Erythroblast (primary cell): ENCODE data around the gene EPN2.
"Not testable (repeated sequence)": the region's sequence is repeated elsewhere in the genome, so short reads cannot be mapped to it uniquely, and the experiment has no call there.

Source experiments
- DNase-seq, 2 experiments: peaks; one replicate each; lab custom pipeline; 2025; lab: John Stamatoyannopoulos, UW
- GATA1 ChIP-seq: IDR thresholded peaks from 2 replicates; pipeline ENCODE4 v1.6.1; 2011; ENCODE audit warnings: low read depth, mild to moderate bottlenecking, control low read depth, low read length, moderate library complexity
- POLR2A ChIP-seq: IDR thresholded peaks from 2 replicates; pipeline ENCODE4 v1.6.1; 2011; ENCODE audit warnings: mild to moderate bottlenecking, low read length

EPN2 gene

GRCh38 chr17:19270704-19271611 is 33.8 kb downstream of the EPN2 start:
- DNase-seq: peak; percentile 94 to 99
- TF ChIP-seq POLR2A (peak; percentile 44), GATA1 (peak; percentile 60)

DNA sequence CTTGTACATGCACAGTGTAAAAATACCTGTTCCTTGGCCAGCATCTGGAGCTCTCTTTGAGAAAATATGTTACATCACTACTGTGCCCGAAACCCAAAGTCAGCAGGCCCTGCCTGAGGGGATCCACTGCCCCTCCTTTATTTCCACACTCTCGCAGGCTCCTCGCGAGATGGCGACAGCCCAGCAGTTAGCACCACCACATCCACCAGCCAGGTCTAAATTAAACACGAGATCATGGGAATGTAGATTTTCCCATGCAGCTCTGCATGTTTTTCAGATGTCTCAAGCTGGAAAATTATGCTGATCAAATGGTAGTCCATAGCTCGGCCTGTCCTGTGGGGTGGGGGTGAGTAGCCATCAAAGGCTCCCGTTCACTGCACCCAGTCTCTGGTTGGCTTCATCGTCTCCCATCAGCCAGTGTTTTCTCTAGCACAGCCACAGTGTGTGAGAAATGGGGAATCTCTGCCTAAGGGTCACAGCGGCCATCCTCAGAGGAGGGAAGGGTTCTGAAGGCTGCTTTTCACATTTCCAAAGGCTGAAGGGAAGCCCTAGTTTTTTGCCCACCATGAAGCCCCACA is 34.7 kb downstream of the EPN2 start:
- TF ChIP-seq POLR2A (no peak), GATA1 (no peak)
- DNase-seq: peak in 1 of 2 experiments; percentile 47

DNA sequence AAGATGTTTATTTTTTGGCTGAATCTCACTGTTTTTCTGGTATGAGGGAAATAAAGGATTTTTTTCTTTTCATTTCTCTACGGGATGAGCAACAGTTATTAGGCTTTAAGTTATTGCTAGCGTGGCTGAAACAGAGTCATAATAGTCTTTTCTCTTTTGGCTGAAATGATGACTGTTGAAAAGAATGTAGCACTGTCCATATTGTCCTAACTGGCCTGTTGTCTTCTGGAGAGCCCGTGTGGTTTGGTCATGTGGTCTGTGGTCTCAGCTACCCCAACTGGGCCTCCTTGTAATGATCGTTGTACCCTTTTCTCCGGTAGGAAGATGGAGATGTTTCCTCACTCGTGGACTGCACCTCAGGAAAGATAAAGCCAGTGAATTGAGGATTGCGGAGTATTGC is 36.6 kb downstream of the EPN2 start:
- TF ChIP-seq GATA1 (no peak), POLR2A (no peak)
- no peak for DNase-seq

- DNase-seq: no peak
- TF ChIP-seq GATA1 (no peak), POLR2A (no peak)
These were observed 37.7 kb downstream of the EPN2 start for GRCh38 chr17:19274893-19275292.

GRCh38 chr17:19275457-19276127 is 38.4 kb downstream of the EPN2 start:
- DNase-seq: no peak
- TF ChIP-seq GATA1: no peak
- no peak for TF ChIP-seq POLR2A

GRCh38 chr17:19278284-19278683 is 41.1 kb downstream of the EPN2 start:
- DNase-seq: not testable (repeated sequence)

- TF ChIP-seq POLR2A (no peak), GATA1 (no peak)
- DNase-seq: no peak
These were observed 41.6 kb downstream of the EPN2 start for GRCh38 chr17:19278729-19279128.

DNA sequence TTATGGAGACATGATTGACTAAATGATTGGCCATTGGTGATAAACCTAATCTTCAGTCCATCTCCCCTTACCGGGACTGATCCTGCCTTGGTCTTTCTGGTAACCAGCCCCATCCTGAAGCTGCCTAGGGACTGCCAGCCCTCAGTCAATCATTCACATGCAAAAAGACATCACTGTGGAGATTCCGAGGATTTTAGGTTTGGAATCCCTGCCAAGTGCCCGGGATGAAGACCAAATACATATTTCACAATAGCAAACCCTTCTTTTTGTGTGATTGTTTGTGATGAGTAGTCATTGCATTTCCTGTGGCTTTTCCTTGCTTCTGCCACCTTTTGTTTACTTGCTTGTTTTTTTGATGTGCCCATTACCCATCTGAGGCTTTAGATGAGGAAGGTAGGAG is 44.0 kb downstream of the EPN2 start:
- DNase-seq: no peak

DNA sequence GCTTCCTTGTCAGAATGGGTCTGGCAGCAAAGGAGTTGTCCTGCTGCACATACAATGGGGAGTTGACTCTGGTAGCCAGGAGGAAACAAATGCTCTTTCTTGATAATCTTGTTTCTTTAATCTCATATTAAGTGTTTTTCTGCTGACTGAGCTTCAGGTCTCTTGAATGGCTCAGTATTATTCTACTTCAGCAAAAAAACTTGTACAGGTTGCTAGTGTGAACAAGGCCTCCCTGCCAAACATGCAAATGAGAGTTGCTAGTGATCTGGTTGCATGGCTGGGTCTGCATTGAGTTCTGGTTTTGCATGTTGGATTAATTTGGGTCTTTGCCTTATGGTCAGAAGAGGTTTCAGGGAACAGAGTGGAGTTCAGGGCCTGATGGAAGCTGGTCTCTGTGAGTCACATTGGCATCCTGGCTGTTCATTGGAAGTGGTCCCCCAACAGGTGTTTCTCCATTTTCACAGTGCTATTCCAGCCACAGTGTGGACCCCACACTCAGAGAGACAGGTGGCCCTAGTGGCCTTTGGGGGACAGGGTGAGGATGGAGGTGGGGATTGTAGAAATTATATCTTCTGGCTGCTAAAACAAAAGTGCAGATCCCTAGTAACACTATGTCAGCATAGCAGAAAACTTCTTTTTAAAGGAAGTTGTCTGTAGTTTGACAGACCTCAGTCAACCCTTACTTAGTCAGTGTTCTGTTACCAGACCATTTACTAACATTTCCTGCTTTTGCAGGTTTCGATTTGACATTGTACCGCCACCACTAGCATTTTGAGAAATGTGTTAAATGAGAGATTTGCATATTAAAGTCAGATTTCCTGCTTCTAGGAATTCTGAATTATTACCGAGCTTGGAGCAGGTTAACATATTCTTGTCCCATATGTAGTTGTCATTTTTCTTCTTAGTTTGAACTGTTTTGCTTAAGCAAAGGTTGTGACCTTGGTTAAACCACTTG is 47.1 kb downstream of the EPN2 start:
- no peak for DNase-seq
- no peak for TF ChIP-seq POLR2A
- TF ChIP-seq GATA1: no peak

More for the DNA sequence above, 44.0 kb downstream of the EPN2 start:
- TF ChIP-seq POLR2A (no peak), GATA1 (no peak)

DNA sequence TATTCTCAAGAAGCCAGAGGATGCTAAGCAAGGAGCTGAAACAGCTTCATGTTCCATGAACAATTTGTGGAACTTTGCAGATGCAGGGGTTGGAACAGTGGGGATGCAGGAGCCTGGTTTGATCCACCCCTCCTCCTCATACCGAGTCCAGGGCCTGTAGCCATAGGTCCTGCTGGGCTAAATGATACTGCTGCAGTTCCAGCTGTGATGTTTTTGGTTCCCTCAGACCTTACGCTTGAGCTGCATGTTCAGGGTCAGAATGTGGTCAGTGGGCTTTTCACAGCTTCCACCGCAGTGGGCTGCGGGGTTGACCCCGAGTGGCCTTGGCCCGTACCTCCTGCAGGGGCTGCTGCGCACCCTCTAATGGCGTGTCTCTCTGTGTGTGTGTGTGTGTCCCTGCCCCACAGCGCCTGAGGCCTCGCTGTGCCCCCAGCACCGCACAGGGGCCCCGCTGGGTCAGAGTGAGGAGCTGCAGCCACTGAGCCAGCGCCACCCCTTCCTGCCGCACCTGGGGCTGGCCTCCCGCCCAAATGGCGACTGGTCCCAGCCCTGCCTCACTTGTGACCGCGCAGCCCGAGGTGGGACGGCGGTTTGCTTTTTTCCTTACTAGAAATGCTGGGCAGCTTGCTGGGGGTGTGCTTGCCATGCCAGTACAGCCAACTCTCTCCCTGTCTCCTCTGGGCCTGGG is 48.2 kb downstream of the EPN2 start:
- DNase-seq: no peak
- no peak for TF ChIP-seq GATA1
- TF ChIP-seq POLR2A: no peak

DNA sequence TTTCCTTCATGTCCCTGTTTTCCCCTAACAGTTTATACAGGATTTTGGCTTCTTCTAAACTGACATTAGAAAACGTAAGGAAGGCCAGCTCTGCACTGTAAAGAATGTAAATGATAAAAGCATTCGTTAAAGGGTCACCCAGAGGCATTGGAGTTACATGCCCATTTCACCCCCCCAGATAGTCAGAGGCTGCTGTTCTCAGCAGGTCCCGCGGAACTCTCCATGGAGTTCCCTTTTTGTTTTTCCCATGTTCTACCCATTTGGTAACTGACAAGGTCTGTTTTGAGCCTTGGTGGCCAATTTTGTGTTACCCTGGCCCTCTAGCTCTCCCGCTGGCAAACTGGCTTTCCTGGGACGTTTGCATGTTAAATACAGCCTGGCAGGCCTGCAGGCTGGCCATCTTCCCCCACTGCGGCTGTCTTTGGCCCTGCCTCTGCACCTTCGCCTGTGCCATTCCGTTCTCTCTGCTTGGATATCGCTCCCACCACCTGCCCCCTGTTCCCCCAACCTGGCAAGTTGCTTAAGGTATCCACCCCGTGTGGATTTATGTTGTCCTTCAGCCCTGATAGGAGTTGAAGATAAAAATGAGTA is 49.7 kb downstream of the EPN2 start:
- no peak for DNase-seq
- no peak for TF ChIP-seq GATA1

- no peak for DNase-seq
- TF ChIP-seq GATA1: no peak
- no peak for TF ChIP-seq POLR2A
These were observed 50.5 kb downstream of the EPN2 start for GRCh38 chr17:19287651-19288050.
